Measurements from ENCODE around the gene CDHR5. TPM values are rescaled to one million over a fixed set of nuclear protein-coding genes. Genes with fewer than 3 reads are reported as not detected.

Gene CDHR5
- total RNA-seq, 1 experiment from 2014 or later = 0.05 TPM

GRCh38 chr11:625636-626268 lies 997 bp upstream of the CDHR5 start:
- DNase-seq (ENCODE audit: extremely low read depth, low read depth) = no peak

GRCh38 chr11:623999-624704 lies 603 bp downstream of the CDHR5 start:
- no peak for DNase-seq (ENCODE audit: extremely low read depth, low read depth)

- DNase-seq (ENCODE audit: extremely low read depth, low read depth) = no peak
Measured at GRCh38 chr11:623349-623869, 1.3 kb downstream of the CDHR5 start.

- no peak for DNase-seq (ENCODE audit: extremely low read depth, low read depth)
Measured at GRCh38 chr11:621838-622237, 2.9 kb downstream of the CDHR5 start.

- no peak for DNase-seq (ENCODE audit: extremely low read depth, low read depth)
Measured at GRCh38 chr11:620935-621814, 3.6 kb downstream of the CDHR5 start.

- DNase-seq (ENCODE audit: extremely low read depth, low read depth) = no peak
Measured at GRCh38 chr11:620201-620600, 4.6 kb downstream of the CDHR5 start.

GRCh38 chr11:619628-620050 lies 5.1 kb downstream of the CDHR5 start:
- no peak for DNase-seq (ENCODE audit: extremely low read depth, low read depth)

- DNase-seq (ENCODE audit: extremely low read depth, low read depth) = no peak
Measured at GRCh38 chr11:618856-619627, 5.7 kb downstream of the CDHR5 start.

- DNase-seq (ENCODE audit: extremely low read depth, low read depth) = no peak
Measured at GRCh38 chr11:617912-618682, 6.7 kb downstream of the CDHR5 start.

- no peak for DNase-seq (ENCODE audit: extremely low read depth, low read depth)
Measured at GRCh38 chr11:617199-617911, 7.4 kb downstream of the CDHR5 start.

GRCh38 chr11:616320-617198 lies 8.2 kb downstream of the CDHR5 start:
- DNase-seq (ENCODE audit: extremely low read depth, low read depth) = no peak

GRCh38 chr11:615504-616319 lies 9.0 kb downstream of the CDHR5 start, which contains the start of gene IRF7:
Gene IRF7, minus strand, starts transcription at chr11:615950. Its CDS starts 586 bp downstream, at chr11:615364.
- DNase-seq (ENCODE audit: extremely low read depth, low read depth) = peak; percentile 79

GRCh38 chr11:614623-615503 lies 9.9 kb downstream of the CDHR5 start:
- DNase-seq (ENCODE audit: extremely low read depth, low read depth) = no peak

GRCh38 chr11:614021-614622 lies 10.6 kb downstream of the CDHR5 start:
- DNase-seq (ENCODE audit: extremely low read depth, low read depth) = no peak

- DNase-seq (ENCODE audit: extremely low read depth, low read depth) = no peak
Measured at GRCh38 chr11:613369-613968, 11.3 kb downstream of the CDHR5 start.
